Thyroid gland (tissue), 4 donors: ENCODE measurements around the gene CLSTN2.

Experiments used
- CTCF ChIP-seq, 6 experiments: fragments of 200-600 bp in 3 of 6; fragments of 450-650 bp in 3 of 6; sonication (generic) in 3 of 6; IDR thresholded peaks; one replicate each; pipeline ENCODE4 v1.5.1; 2016 to 2019; ENCODE audit warnings: antibody characterized with exemption in 6 of 6, mild to moderate bottlenecking in 2 of 6, inconsistent platforms in 1 of 6, moderate library complexity in 1 of 6
- POLR2A ChIP-seq, 2 donors: fragments of 450-650 bp; IDR thresholded peaks; one replicate each; pipeline ENCODE4 v1.6.1; 2017; ENCODE audit warnings: antibody characterized with exemption in 2 of 2, mild to moderate bottlenecking in 2 of 2, moderate library complexity in 1 of 2

- no peak for TF ChIP-seq CTCF (IDR thresholded peaks at IDR 0.05)
- TF ChIP-seq POLR2A (IDR thresholded peaks at IDR 0.05) = no peak
Observed at GRCh38 chr3:140166861-140167599, 232.0 kb downstream of the CLSTN2 start.
